HG02981 (cell line): Measurements from ENCODE around the gene BPHL.
"Not testable (repeated sequence)": the region's sequence is repeated elsewhere in the genome, so short reads cannot be mapped to it uniquely, and the experiment has no call there.

Source experiments
- ATAC-seq: cut with Tn5 transposase; IDR thresholded peaks from one replicate; pipeline ENCODE4 v1.9.1; 2021; ENCODE audit warnings: mild to moderate bottlenecking, moderate library complexity; ENCODE audit not compliant: unreplicated experiment

Gene BPHL

GRCh38 chr6:3118353-3119039, at the start of gene BPHL:
BPHL (plus strand) TSS chr6:3118711; CDS start chr6:3118741, 30 bp downstream.
- peak; percentile 90 for ATAC-seq

DNA sequence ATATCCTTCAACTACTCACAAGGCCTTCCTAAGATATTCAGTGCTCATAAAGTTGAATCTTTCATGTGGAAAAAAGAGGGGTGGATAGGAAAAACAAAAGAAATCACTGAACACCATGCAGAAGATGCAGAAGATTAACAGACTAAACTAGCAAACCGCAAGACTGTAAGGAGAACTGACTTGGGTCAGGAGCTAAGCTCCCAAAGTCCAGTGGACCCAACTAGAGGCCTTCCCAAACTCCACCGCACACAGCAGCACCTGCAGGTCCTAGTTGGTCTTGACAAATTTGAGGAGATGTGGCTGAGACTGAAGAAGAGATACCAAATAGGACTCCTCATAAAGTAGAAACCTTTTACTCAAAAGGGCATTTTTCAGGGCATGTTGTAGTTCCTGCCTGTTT, 46.9 kb upstream of the BPHL start:
- no peak for ATAC-seq

DNA sequence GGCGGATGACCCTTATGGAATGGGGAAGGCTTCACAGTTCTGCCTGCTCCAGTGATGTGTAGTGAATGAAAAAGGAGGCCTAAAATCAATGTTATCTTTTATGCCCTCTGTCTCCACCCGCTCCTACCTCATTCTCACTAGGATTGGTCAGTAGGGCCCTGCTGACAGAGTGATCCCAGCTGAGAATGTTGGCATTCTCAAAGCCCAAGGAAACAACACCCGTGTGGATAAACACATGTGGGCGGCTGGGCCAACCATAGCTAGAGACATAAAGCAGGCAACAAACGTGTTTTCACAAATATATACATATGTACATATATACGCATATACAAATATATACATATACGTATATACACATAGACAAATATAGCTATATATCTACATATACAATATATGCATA, 45.7 kb upstream of the BPHL start:
- ATAC-seq: no peak

GRCh38 chr6:3073382-3073781, 45.1 kb upstream of the BPHL start:
- no peak for ATAC-seq

GRCh38 chr6:3075772-3076113, 42.8 kb upstream of the BPHL start:
- no peak for ATAC-seq

DNA sequence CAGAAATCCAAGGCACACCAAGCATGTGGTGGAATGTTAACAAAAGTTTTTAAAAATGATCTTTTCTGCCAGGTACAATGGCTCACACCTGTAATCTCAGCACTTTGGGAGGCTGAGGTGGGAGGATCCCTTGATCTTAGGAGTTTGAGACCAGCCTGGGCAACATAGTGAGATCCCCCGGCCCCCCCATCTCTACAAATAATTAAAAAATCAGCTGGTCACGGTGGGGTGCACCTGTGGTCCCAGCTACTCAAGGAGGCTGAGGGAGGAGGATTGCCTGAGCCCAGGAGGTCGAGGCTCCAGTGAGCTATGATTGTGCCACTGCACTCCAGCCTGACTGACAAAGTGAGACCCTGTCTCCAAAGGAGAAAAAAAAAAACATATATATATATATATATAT, 42.2 kb upstream of the BPHL start:
- ATAC-seq: no peak

GRCh38 chr6:3077430-3077829, 41.1 kb upstream of the BPHL start:
- ATAC-seq: no peak

DNA sequence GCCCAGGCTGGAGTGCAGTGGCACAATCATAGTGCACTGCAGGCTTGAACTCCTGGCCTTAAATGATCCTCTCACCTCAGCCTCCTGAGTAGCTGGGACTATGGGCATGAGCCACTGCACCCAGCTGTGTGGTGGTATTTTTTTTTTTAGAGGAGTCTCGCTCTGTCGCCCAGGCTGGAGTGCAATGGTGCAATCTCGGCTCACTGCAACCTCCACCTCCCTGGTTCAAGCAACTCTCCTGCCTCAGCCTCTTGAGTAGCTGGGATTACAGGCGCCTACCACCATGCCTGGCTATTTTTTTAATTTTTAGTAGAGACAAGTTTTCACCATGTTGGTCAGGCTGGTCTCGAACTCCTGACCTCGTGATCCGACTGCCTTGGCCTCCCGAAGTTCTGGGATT, 39.6 kb upstream of the BPHL start:
- not testable (repeated sequence) for ATAC-seq

- ATAC-seq: no peak
Measured at GRCh38 chr6:3079682-3080081, 38.8 kb upstream of the BPHL start.

- ATAC-seq: no peak
Measured at GRCh38 chr6:3081960-3082359, 36.6 kb upstream of the BPHL start.

GRCh38 chr6:3085074-3085473, 33.4 kb upstream of the BPHL start:
- no peak for ATAC-seq

DNA sequence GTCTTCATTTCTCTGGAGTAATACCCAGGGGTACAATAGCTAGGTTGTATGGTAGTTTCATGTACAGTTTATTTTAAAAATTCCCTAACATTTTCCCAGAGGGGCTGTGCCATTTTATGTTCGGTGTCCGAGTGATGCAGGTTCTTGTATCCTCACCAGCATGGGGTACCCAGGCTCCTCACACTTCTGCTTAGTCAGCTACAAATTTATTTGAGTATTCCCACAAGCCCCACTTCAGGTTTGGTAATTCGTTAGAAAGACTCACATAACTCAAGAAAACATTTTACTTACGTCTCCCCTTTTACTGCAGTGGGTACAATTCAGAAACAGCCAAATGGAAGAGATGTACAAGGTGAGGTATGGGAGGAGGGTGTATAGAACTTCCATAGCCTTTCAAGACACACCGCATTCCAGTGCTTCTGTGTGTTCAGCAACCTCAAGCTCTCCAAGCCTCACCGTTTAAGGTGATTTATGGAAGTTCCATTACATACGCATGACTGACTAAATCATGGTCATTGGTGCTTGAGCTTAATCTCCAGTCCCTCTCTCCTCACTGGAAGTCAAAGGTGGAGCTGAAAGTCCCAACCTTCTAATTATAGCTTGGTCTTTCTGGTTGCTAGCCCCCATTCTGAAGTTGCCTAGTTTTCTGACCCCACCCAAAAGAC, 32.1 kb upstream of the BPHL start:
- ATAC-seq: no peak

- no peak for ATAC-seq
Measured at GRCh38 chr6:3088446-3088845, 30.1 kb upstream of the BPHL start.

GRCh38 chr6:3088968-3089367, 29.5 kb upstream of the BPHL start:
- ATAC-seq: no peak

GRCh38 chr6:3090013-3090412, 28.5 kb upstream of the BPHL start:
- no peak for ATAC-seq

GRCh38 chr6:3094815-3095214, 23.7 kb upstream of the BPHL start:
- no peak for ATAC-seq

DNA sequence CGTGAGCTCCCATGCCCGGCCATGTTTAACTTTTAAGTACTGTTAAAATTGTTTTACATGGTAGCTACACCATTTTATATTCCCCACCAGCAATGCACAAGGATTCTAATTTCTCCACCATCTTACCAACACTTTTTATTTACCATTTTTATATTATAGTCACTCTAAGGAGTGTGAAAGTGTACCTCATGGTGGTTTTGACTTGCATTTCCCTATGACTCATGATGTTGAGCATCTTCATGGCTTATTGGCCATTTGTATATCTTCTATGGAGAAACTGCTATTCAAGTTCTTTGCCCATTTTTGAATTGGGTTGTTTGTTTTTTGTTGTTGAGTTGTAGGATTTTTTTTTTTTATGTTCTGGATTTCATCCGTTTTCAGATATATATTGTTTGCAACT, 15.6 kb upstream of the BPHL start:
- ATAC-seq: no peak

- no peak for ATAC-seq
Measured at GRCh38 chr6:3108746-3109414, 9.6 kb upstream of the BPHL start.

DNA sequence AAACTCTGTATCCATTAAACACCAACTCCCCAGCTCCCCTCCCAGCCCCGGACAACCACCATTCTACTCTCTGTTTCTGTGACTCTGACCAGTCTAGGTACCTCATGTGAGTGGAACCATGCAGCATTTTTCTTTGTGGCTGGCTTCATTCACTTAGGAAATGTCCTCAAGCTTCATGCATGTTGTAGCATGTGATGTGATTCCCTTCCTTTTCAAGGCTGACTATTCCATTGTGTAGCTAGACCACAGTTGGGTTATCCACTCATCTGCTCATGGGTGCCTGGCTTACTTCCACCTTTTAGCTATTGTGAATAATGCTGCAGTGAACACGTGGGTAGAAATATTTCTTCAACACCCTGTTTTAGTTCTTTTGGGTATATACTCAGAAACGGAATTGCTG, 8.8 kb upstream of the BPHL start:
- ATAC-seq: no peak

- no peak for ATAC-seq
Measured at GRCh38 chr6:3114377-3114776, 4.1 kb upstream of the BPHL start.

DNA sequence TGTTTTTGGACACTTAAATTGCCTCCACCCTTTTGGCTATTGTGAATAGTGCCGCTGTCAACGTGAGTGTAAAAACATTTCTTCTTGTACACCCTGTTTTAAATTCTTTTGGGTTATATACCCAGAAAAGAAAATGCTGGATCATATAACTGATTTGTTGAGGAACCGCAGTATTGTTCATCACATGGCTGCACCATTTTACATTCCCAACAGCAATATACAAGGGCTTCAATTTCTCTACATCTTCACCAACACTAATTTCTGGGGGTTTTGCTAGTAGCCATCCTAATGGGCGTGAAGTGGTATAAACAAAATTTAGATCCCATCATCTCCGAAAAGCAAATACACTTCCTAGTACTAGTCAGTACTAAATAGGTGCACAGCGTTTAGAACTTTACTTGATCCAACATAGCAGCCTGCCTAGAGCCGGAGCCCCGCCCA, 579 bp upstream of the BPHL start:
- no peak for ATAC-seq

GRCh38 chr6:3119040-3119723, 671 bp downstream of the BPHL start:
- ATAC-seq: peak; percentile 27
